Brain microvascular endothelial cell (primary cell): Measurements from ENCODE around the gene STAG3.
"Not testable (repeated sequence)": the region's sequence is repeated elsewhere in the genome, so short reads cannot be mapped to it uniquely, and the experiment has no call there.

Source experiments
- DNase-seq: peaks from one replicate; pipeline ENCODE4 v3.0.0-alpha.2; 2020
- H3K27ac ChIP-seq: fragments of 250-450 bp; sonication (Bioruptor Pico); 2 replicates; pipeline ENCODE4 v1.5.1; 2020; ENCODE audit warnings: mild to moderate bottlenecking, moderate library complexity
- H3K27me3 ChIP-seq: fragments of 250-450 bp; sonication (Bioruptor Pico); replicated peaks from 2 replicates; pipeline ENCODE4 v1.5.1; 2020; ENCODE audit warnings: mild to moderate bottlenecking
- H3K36me3 ChIP-seq: fragments of 250-450 bp; sonication (Bioruptor Pico); replicated peaks from 2 replicates; pipeline ENCODE4 v1.5.1; 2020; ENCODE audit warnings: mild to moderate bottlenecking
- H3K4me3 ChIP-seq: 2 replicates; pipeline ENCODE4 v1.5.1; 2011; ENCODE audit warnings: low read depth, mild to moderate bottlenecking, control low read depth, low read length, moderate library complexity
- CTCF ChIP-seq: IDR thresholded peaks from 2 replicates; pipeline ENCODE4 v1.5.1; 2011; ENCODE audit warnings: low read depth, mild to moderate bottlenecking, moderate library complexity, low read length, control low read depth, inconsistent platforms; ENCODE audit errors: missing control alignments
- in situ Hi-C: cut with HindIII; loops from 2 replicates; pipeline ENCODE4 v1.10.0; 2017; ENCODE audit warnings: low sequenced_read_pairs, low pct_ligation_motif_present

Gene STAG3, protein sequence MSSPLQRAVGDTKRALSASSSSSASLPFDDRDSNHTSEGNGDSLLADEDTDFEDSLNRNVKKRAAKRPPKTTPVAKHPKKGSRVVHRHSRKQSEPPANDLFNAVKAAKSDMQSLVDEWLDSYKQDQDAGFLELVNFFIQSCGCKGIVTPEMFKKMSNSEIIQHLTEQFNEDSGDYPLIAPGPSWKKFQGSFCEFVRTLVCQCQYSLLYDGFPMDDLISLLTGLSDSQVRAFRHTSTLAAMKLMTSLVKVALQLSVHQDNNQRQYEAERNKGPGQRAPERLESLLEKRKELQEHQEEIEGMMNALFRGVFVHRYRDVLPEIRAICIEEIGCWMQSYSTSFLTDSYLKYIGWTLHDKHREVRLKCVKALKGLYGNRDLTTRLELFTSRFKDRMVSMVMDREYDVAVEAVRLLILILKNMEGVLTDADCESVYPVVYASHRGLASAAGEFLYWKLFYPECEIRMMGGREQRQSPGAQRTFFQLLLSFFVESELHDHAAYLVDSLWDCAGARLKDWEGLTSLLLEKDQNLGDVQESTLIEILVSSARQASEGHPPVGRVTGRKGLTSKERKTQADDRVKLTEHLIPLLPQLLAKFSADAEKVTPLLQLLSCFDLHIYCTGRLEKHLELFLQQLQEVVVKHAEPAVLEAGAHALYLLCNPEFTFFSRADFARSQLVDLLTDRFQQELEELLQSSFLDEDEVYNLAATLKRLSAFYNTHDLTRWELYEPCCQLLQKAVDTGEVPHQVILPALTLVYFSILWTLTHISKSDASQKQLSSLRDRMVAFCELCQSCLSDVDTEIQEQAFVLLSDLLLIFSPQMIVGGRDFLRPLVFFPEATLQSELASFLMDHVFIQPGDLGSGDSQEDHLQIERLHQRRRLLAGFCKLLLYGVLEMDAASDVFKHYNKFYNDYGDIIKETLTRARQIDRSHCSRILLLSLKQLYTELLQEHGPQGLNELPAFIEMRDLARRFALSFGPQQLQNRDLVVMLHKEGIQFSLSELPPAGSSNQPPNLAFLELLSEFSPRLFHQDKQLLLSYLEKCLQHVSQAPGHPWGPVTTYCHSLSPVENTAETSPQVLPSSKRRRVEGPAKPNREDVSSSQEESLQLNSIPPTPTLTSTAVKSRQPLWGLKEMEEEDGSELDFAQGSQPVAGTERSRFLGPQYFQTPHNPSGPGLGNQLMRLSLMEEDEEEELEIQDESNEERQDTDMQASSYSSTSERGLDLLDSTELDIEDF

DNA sequence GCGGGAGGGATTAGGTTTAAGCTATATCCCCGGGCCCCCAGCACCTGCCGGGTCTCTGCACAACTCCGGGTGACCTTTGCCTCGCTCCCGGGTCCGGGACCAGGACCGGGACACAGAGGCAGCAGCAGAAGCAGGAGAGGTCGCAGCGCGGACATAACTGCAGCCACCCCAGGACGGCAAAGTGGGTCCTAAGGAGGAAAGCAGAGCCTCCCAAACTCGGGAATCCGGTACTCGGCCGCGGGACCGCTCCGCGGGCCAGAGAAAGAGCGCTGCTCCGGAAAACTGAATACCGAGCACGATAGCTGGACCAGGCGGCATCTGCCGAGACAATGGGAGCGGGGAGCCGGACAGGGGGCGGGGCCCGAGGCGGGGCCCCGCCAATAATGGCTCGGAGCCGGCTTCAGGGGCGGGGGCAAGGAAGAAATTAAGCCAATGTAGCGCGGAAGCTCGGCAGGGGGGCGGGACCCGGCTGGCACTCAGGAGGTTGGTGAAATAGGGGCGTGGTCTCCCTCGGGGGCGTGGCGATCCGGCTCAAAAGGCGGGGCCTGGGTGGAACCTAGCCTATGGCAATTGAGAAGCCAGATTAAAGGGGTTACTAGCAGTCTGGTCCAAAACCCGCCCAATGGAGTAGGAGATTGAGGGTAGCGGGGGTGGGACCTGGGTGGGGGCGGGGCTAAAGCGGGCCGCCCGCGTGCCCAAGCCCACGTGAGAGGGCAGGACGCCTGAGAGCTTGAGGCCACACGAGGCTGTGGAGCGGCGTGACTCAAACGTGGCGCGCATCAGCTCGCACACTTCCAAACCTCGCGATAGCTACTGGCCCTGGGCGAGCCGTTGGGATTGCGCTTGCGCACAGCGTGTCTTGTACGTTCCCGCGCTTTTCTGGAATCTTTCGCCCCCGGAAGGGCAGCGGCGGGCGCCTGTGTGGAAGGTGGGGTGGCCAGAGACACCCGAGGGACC, at the start of gene STAG3, which contains the start of gene GPC2:
TSS of gene STAG3 (plus strand) at position 874 of the 957 bp plus-strand sequence. CDS start 2,639 bp downstream, outside the sequence.
TSS of gene GPC2 (minus strand) at position 337 of the 957 bp plus-strand sequence. CDS start at position 155, 182 bp downstream.
- DNase-seq, result peak; percentile 99
- Histone ChIP-seq H3K27me3 (no peaks in the 10 kb centered on the region), H3K4me3 (peak within 1 kb of the TSS; percentile 84), H3K36me3 (no peaks in the 10 kb centered on the region), H3K27ac (no peak within 1 kb of the TSS)
- no peak for TF ChIP-seq CTCF
- in situ Hi-C loops, result no loop called here

DNA sequence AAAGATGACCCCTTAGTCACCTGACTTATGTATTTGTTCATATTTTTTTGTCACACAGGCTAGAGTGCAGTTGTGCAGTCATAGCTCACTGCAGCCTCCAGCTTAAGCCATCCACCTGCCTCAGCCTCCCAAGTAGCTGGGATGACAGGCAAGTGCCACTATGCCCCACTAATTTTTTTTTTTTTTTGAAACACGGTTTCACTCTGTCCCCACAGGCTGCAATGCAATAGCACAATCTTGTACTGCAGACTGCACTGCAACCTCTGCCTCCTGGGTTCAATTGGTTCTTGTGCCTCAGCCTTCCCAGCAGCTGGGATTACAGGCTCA, 49.1 kb upstream of the STAG3 start:
- no peaks in the 10 kb centered on the region for H3K27me3 ChIP-seq

DNA sequence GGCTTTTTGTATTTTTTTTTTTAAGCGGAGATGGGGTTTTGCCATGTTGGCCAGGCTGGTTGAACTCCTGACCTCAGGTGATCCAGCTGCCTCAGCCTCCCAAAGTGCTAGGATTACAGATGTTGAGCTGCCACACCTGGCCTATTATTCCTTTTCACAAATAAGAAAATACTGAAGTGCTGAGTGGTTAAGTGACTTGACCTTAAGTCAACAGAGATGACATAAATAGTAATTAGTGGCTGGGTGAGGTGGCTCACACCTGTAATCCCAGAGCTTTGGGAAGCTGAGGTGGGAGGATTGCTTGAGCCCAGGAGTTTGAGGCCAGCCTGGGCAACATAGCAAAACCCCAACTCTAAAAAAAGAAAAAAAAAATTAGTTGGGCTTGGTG, 47.5 kb upstream of the STAG3 start:
- H3K4me3 ChIP-seq, H3K27me3 ChIP-seq, DNase-seq, H3K36me3 ChIP-seq, H3K27ac ChIP-seq, in situ Hi-C loops: not testable (repeated sequence)

More for the DNA sequence above, 49.1 kb upstream of the STAG3 start:
- TF ChIP-seq CTCF, result no peak
- in situ Hi-C loops, result no loop called here
- Histone ChIP-seq H3K4me3 (no peak overlapping the region), H3K36me3 (no peaks in the 10 kb centered on the region), H3K27ac (no peak overlapping the region)
- DNase-seq, result no peak

GRCh38 chr7:100130608-100131453, 46.9 kb upstream of the STAG3 start:
- H3K4me3 ChIP-seq, result no peak overlapping the region
- peak; percentile 59 for DNase-seq
- no peaks in the 10 kb centered on the region for H3K36me3 ChIP-seq
- in situ Hi-C loops, result no loop called here
- no peak overlapping the region for H3K27ac ChIP-seq
- H3K27me3 ChIP-seq, result no peaks in the 10 kb centered on the region
- TF ChIP-seq CTCF, result peak; percentile 85

DNA sequence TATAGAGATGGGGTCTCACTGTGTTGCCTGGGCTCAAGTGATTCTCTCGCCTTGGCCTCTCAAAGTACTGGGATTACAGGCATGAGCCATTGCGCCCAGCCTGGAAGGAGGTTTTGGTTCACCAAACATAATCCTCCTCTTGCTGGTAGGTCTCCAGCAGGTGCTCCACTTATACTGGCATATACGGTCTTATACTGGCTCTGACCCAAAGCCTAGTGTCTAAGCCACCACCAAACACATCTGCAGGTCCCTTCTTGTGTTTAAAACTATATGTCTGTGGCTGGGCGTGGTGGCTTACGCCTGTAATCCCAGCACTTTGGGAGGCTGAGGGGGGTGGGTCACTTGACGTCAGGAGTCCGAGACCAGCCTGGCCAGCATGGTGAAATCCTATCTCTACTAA, 45.6 kb upstream of the STAG3 start:
- Histone ChIP-seq H3K27me3 (no peaks in the 10 kb centered on the region), H3K27ac (no peak overlapping the region), H3K36me3 (no peaks in the 10 kb centered on the region), H3K4me3 (no peak overlapping the region)
- TF ChIP-seq CTCF, result no peak
- no peak for DNase-seq
- in situ Hi-C loops, result no loop called here
